HCT116 (cell line): ENCODE results near the gene MMP13. TPM values are rescaled to one million over a fixed set of nuclear protein-coding genes. Genes with fewer than 3 reads are reported as not detected.

ENCODE experiments used
- ATAC-seq: fragments of 200-7000 bp; cut with Tn5 transposase; 2 replicates; pipeline ENCODE4 v1.9.1; 2020; ENCODE audit warnings: mild to moderate bottlenecking, moderate library complexity
- BruUV-seq: library from RNA; stranded (reverse); fragments of 400-500 nt; replicated peaks from 2 replicates; lab custom pipeline; 2021; lab: Mats Ljungman, UMichigan
- CTCF ChIA-PET: fragments of 300-600 bp; sonication (Branson Sonifier 250); formaldehyde crosslinking; loops from one replicate; lab custom pipeline; 2021; ENCODE audit warnings: antibody characterized with exemption; lab: Charles Lee
- POLR2A ChIA-PET: fragments of 300-600, 350-600 bp; sonication (Branson Sonifier 250); formaldehyde crosslinking; loops from one replicate; lab custom pipeline; 2021; ENCODE audit warnings: antibody characterized with exemption; lab: Charles Lee
- RAD21 ChIA-PET, 2 experiments: fragments of 300-600 bp; sonication (Branson Sonifier 250); formaldehyde crosslinking; loops; one replicate each; lab custom pipeline; 2023; ENCODE audit warnings: low total read pairs in 2 of 2; ENCODE audit not compliant: uncharacterized antibody in 2 of 2, unreplicated experiment in 2 of 2, low non-redundant PET in 1 of 2; lab: Charles Lee
- DNase-seq: peaks from one replicate; pipeline ENCODE4 v3.0.0-alpha.2; 2010; ENCODE audit warnings: low read depth, low spot score
- H2AFZ ChIP-seq: fragments of 200-600 bp; shearing (Covaris generic), sonication (generic); 2 replicates; pipeline ENCODE4 v1.6.1; 2017; ENCODE audit warnings: low read depth, mixed run types, mixed read lengths, antibody characterized with exemption, low read length; ENCODE audit not compliant: poor library complexity, severe bottlenecking
- H3K27ac ChIP-seq: 2 replicates; pipeline ENCODE4 v1.5.1; 2012; ENCODE audit warnings: low read depth, low read length
- H3K27me3 ChIP-seq: fragments of 200-600 bp; sonication (generic); 2 replicates; pipeline ENCODE4 v1.6.1; 2016; ENCODE audit warnings: mixed run types, low read length, mixed read lengths; ENCODE audit not compliant: insufficient read depth
- H3K36me3 ChIP-seq, 2 experiments: fragments of 200-500 bp in 1 of 2; fragments of 200-600 bp in 1 of 2; sonication (Bioruptor generic) in 1 of 2; sonication (generic) in 1 of 2; 2 replicates each; pipeline versions ENCODE4 v1.5.1 to v1.6.1; 2014 to 2016; ENCODE audit warnings: low read length in 2 of 2, inconsistent platforms in 1 of 2, mixed read lengths in 1 of 2, mixed run types in 1 of 2; ENCODE audit not compliant: insufficient read depth in 2 of 2, control insufficient read depth in 1 of 2
- H3K4me1 ChIP-seq, 2 experiments: fragments of 200-600 bp in 1 of 2; sonication (generic) in 1 of 2; 2 replicates each; pipeline versions ENCODE4 v1.5.1 to v1.6.1; 2012 to 2017; ENCODE audit warnings: low read length in 2 of 2, inconsistent platforms in 1 of 2, mild to moderate bottlenecking in 1 of 2, mixed read lengths in 1 of 2, mixed run types in 1 of 2, moderate library complexity in 1 of 2; ENCODE audit not compliant: insufficient read depth in 2 of 2, control insufficient read depth in 1 of 2
- H3K4me2 ChIP-seq: fragments of 200-600 bp; sonication (generic); 2 replicates; pipeline ENCODE4 v1.6.1; 2017; ENCODE audit warnings: mixed run types, low read length, mixed read lengths
- H3K4me3 ChIP-seq, 2 experiments: fragments of 200-600 bp in 1 of 2; sonication (generic) in 1 of 2; replicated peaks in 1 of 2; 2 replicates each; pipeline ENCODE4 v1.5.1; 2011 to 2016; ENCODE audit warnings: low read length in 2 of 2, control low read depth in 1 of 2, low read depth in 1 of 2, mild to moderate bottlenecking in 1 of 2, mixed read lengths in 1 of 2, mixed run types in 1 of 2
- H3K79me2 ChIP-seq: fragments of 200-600 bp; sonication (generic); 2 replicates; pipeline ENCODE4 v1.6.1; 2017; ENCODE audit warnings: mild to moderate bottlenecking, mixed run types, low read length, moderate library complexity, mixed read lengths; ENCODE audit not compliant: insufficient read depth
- H3K9ac ChIP-seq: fragments of 200-600 bp; sonication (generic); 2 replicates; pipeline ENCODE4 v1.6.1; 2016; ENCODE audit warnings: low read length, mixed read lengths
- H3K9me2 ChIP-seq: fragments of 200-600 bp; sonication (generic), shearing (Covaris generic); 2 replicates; pipeline ENCODE4 v1.6.1; 2017; ENCODE audit warnings: mixed run types, mild to moderate bottlenecking, moderate library complexity; ENCODE audit not compliant: insufficient read depth
- H3K9me3 ChIP-seq, 2 experiments: fragments of 200-500 bp in 1 of 2; fragments of 200-600 bp in 1 of 2; sonication (Bioruptor generic) in 1 of 2; sonication (generic) in 1 of 2; 2 replicates each; pipeline ENCODE4 v1.6.1; 2014 to 2017; ENCODE audit warnings: low read length in 2 of 2, mixed read lengths in 2 of 2, inconsistent platforms in 1 of 2, low read depth in 1 of 2, mild to moderate bottlenecking in 1 of 2, mixed run types in 1 of 2, moderate library complexity in 1 of 2; ENCODE audit not compliant: control insufficient read depth in 1 of 2, insufficient read depth in 1 of 2
- H4K20me1 ChIP-seq: fragments of 200-600 bp; sonication (generic), shearing (Covaris generic); 2 replicates; pipeline ENCODE4 v1.6.1; 2017; ENCODE audit warnings: mixed run types, mild to moderate bottlenecking, moderate library complexity; ENCODE audit not compliant: insufficient read depth
- CBX3 ChIP-seq: IDR thresholded peaks from 2 replicates; pipeline ENCODE4 v1.6.1; 2012; ENCODE audit warnings: low read depth
- CEBPB ChIP-seq: IDR thresholded peaks from 2 replicates; pipeline ENCODE4 v1.6.1; 2012; ENCODE audit warnings: low read depth
- ELF1 ChIP-seq: IDR thresholded peaks from 2 replicates; pipeline ENCODE4 v1.6.1; 2012; ENCODE audit warnings: low read depth, borderline replicate concordance
- EZH2 ChIP-seq: fragments of 200-600 bp; sonication (generic); IDR thresholded peaks from 2 replicates; pipeline ENCODE4 v1.6.1; 2017; ENCODE audit warnings: antibody characterized with exemption, mixed run types
- FOSL1 ChIP-seq: IDR thresholded peaks from 2 replicates; pipeline ENCODE4 v1.6.1; 2012; ENCODE audit warnings: low read depth
- POLR2A ChIP-seq: IDR thresholded peaks from 2 replicates; pipeline ENCODE4 v1.7.0; 2011; ENCODE audit warnings: borderline replicate concordance; ENCODE audit not compliant: insufficient read depth, insufficient read length; ENCODE audit errors: extremely low read depth
- RAD21 ChIP-seq: IDR thresholded peaks from 2 replicates; pipeline ENCODE4 v1.6.1; 2012; ENCODE audit warnings: low read depth, mild to moderate bottlenecking
- TCF7L2 ChIP-seq: IDR thresholded peaks from 2 replicates; pipeline ENCODE4 v1.7.0; 2011; ENCODE audit warnings: borderline replicate concordance, inconsistent platforms; ENCODE audit not compliant: insufficient read depth, insufficient read length; ENCODE audit errors: extremely low read depth
- ZFX ChIP-seq: fragments of 450-650 bp; IDR thresholded peaks from 2 replicates; pipeline ENCODE4 v1.6.1; 2017
- ZNF274 ChIP-seq: fragments of 200-500 bp; sonication (Bioruptor generic); IDR thresholded peaks from 2 replicates; pipeline ENCODE4 v1.6.1; 2014; ENCODE audit warnings: mild to moderate bottlenecking, low read depth, low read length, inconsistent platforms
- intact Hi-C: fragments of 100-400 bp; cut with micrococcal nuclease; formaldehyde crosslinking; loops from 2 replicates; pipeline ENCODE4 v1.10.0; 2022
- total RNA-seq: library from RNA; stranded (reverse); gene quantifications from one replicate; pipeline ENCODE4 v1.2.1, GENCODE V29; 2021; ENCODE audit not compliant: unreplicated experiment
- TF ChIP-seq, protein P1 (sequence below), 3 experiments: fragments of 200-600 bp in 1 of 3; sonication (generic) in 1 of 3; IDR thresholded peaks in 2 of 3; conservative IDR thresholded peaks in 1 of 3; 2 replicates each; pipeline ENCODE4 v1.5.1; 2012 to 2017; ENCODE audit warnings: low read depth in 2 of 3, low read length in 2 of 3, antibody characterized with exemption in 1 of 3, borderline replicate concordance in 1 of 3, control low read depth in 1 of 3, mild to moderate bottlenecking in 1 of 3, mixed read lengths in 1 of 3, mixed run types in 1 of 3, moderate library complexity in 1 of 3; ENCODE audit not compliant: insufficient read depth in 1 of 3

Gene MMP13
- total RNA-seq, 1 experiment from 2014 or later = not detected

DNA sequence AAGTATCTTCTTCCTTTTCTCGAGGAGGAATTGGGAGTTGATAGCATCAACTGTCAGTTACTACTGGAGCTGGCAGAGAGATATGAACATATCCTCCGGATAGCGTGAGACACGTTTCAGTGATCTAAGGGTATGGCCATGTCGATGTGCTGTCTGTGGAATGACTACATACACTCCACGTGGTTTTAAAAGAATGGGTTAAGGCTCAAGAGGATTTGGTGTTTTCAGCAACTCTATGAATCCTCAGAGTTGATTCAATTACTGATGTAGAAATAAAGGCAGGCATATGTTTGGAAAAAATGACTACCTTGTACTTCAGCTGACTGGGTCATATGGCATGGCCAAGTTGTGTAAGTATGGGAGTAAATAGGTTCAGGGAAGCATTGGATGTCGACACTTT, 22.9 kb downstream of the MMP13 start:
- Histone ChIP-seq H3K4me3 (no peak overlapping the region), H3K36me3 (no peaks in the 10 kb centered on the region), H2AFZ (no peak overlapping the region), H3K9me3 (no peaks in the 10 kb centered on the region), H3K9ac (no peak overlapping the region), H3K9me2 (no peaks in the 10 kb centered on the region), H3K27ac (no peak overlapping the region), H3K4me2 (no peak overlapping the region), H3K79me2 (no peaks in the 10 kb centered on the region), H4K20me1 (no peaks in the 10 kb centered on the region), H3K27me3 (no peaks in the 10 kb centered on the region; the same call in 1 of the 2 replicates), H3K4me1 (no peaks in the 10 kb centered on the region)
- ATAC-seq (no peak), DNase-seq (no peak)
- intact Hi-C loops = no loop called here
- BruUV-seq = no TSS peak
- ChIA-PET RAD21 (no interaction called here), POLR2A (no interaction called here), CTCF (no interaction called here)
- TF ChIP-seq, protein P1, sequence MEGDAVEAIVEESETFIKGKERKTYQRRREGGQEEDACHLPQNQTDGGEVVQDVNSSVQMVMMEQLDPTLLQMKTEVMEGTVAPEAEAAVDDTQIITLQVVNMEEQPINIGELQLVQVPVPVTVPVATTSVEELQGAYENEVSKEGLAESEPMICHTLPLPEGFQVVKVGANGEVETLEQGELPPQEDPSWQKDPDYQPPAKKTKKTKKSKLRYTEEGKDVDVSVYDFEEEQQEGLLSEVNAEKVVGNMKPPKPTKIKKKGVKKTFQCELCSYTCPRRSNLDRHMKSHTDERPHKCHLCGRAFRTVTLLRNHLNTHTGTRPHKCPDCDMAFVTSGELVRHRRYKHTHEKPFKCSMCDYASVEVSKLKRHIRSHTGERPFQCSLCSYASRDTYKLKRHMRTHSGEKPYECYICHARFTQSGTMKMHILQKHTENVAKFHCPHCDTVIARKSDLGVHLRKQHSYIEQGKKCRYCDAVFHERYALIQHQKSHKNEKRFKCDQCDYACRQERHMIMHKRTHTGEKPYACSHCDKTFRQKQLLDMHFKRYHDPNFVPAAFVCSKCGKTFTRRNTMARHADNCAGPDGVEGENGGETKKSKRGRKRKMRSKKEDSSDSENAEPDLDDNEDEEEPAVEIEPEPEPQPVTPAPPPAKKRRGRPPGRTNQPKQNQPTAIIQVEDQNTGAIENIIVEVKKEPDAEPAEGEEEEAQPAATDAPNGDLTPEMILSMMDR (IDR thresholded peaks at IDR 0.05 in 2 of 3, conservative IDR thresholded peaks at IDR 0.05 in 1 of 3; ENCODE audit: borderline replicate concordance in 1 of 3, insufficient read depth in 1 of 3, low read depth in 2 of 3, low read length in 2 of 3) = no peak
- TF ChIP-seq POLR2A (no peak), FOSL1 (no peak), ZFX (no peak), CBX3 (no peak), CEBPB (no peak), RAD21 (no peak), ZNF274 (no peak), EZH2 (no peak), ELF1 (no peak), TCF7L2 (no peak)
